ENCODE measurements around the gene DCLK1. TPM values are rescaled to one million over a fixed set of nuclear protein-coding genes. Genes with fewer than 3 reads are reported as not detected.
A peak's percentile ranks its signal among the peaks of the same experiment; 100 is the strongest.

Gene DCLK1
- total RNA-seq, 6 experiments from 2014 or later: 0.07 to 0.12 (median 0.10) TPM; not detected in 2

DNA sequence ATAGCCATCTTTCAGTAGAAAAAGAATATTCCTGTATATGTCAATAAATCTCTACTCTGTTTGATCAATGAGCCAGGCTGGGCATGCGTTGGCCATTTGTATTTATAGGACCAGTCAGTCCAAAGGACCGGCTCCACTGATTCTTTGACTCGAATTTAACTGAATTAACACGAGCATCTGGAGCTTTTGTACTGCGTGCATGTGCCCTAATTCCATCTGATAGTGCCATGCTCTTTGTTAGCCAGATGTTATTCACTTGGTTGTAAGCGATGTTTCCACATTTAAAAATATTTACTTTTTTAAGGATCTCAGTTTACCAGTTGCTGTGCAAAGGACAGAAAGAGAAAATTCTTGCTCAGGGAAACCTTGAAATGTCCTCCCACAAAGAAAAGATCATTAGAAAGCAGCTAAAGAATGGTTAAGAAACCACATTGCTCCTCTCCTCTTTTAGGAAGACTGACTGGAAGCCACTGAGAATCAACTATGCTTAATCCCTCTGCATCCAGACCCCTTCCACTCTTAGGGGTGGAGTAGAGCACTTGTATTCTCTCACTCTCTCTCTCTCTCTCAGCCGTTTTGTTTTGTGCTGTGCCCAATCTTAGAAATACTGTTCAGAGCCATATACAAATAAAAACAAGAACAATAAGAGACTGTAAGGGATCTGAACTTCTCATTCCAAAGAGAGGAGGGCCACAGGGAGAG lies 165.8 kb downstream of the DCLK1 start:
- ATAC-seq (no peak), DNase-seq (no peak)
- no peak overlapping the region for H3K27ac ChIP-seq
- peaks cover 0 to 6% (median 2%) of the 10 kb centered on the region in 4 donors for H3K4me1 ChIP-seq
- TF ChIP-seq CTCF (IDR thresholded peaks at IDR 0.05) (no peak), POLR2A (IDR thresholded peaks at IDR 0.05) (no peak)
- H3K9me3 ChIP-seq: no peaks in the 10 kb centered on the region
- intact Hi-C loops (cut with DNase I): no loop called here
- WGBS (ENCODE audit: insufficient coverage, low coverage, low lambda C conversion rate, missing lambda C conversion rate): 61% methylated on average over 5 of the region's 7 CpGs
- no peaks in the 10 kb centered on the region for H3K36me3 ChIP-seq
- no peaks in the 10 kb centered on the region for H3K27me3 ChIP-seq
- no peak overlapping the region for H3K4me3 ChIP-seq

DNA sequence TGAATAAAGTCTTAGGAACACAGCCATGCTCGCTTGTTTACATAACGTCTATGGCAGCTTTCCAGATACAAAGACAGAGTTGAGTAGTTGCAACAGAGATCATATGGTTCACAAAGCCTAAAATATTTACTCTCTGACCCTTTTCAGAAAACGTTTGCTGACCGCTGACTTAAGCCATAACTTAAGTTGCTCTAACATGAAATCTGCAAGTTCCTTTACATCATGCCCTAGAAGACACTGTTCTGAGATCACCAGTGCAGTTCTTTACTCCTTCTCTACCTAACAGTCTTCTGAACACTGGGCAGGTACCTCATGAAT lies 166.4 kb downstream of the DCLK1 start:
- DNase-seq (no peak), ATAC-seq (peak; percentile 79 to 97 (median 92))
- WGBS (ENCODE audit: insufficient coverage, low coverage, low lambda C conversion rate, missing lambda C conversion rate): 15% methylated on average over 4 of the region's 4 CpGs
- no peaks in the 10 kb centered on the region for H3K27me3 ChIP-seq
- no peak for TF ChIP-seq POLR2A (IDR thresholded peaks at IDR 0.05)
- no peak for TF ChIP-seq CTCF (IDR thresholded peaks at IDR 0.05)
- intact Hi-C loops (cut with DNase I): no loop called here
- peaks cover 0 to 6% (median 2%) of the 10 kb centered on the region in 4 donors for H3K4me1 ChIP-seq
- no peaks in the 10 kb centered on the region for H3K36me3 ChIP-seq
- no peak overlapping the region for H3K4me3 ChIP-seq
- no peak overlapping the region for H3K27ac ChIP-seq
- no peaks in the 10 kb centered on the region for H3K9me3 ChIP-seq

DNA sequence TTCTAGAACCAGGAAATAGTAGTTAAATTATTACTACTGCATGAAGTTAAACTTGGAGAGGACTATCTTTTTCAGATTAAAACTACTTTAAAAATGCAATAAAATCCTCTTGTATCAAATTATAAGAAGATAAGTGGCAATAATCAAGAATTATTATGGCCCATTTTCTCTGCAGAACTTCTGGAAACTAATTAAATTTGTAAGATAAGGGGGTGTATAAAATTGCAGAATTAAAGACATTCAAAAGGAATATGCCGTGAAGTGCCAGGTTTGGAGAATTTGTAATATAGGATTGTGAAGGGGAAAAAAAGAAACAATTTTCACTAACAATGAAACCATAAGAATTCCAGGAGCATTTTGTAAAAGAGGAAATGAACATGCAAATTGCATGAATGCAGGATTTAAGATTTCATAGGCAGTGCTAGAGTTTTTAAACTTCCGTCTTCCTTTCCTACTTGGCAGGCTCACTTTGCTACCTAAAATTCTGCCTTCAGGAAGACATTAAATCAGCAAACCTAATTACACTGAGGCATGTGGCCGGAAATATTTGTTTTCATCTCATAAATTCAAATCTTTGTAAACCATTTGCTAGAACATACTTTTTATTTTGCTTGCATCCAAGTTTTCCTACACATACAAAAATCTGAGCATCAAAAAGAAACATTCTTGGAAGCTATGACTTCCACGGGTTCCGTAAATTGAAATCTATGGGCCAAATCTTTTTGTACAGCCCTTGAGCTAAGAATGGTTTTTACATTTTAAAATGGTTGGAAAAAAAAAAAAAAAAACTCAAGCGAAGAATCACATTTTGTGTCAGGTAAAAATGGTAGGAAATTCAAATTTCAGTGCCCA lies 166.9 kb downstream of the DCLK1 start:
- intact Hi-C loops (cut with DNase I): no loop called here
- H3K4me1 ChIP-seq: peaks cover 0 to 6% (median 2%) of the 10 kb centered on the region in 4 donors
- no peak overlapping the region for H3K27ac ChIP-seq
- ATAC-seq (no peak), DNase-seq (no peak)
- H3K9me3 ChIP-seq: no peaks in the 10 kb centered on the region
- H3K4me3 ChIP-seq: no peak overlapping the region
- no peaks in the 10 kb centered on the region for H3K36me3 ChIP-seq
- TF ChIP-seq CTCF (IDR thresholded peaks at IDR 0.05) (no peak), POLR2A (IDR thresholded peaks at IDR 0.05) (no peak)
- WGBS (ENCODE audit: insufficient coverage, low coverage, low lambda C conversion rate, missing lambda C conversion rate): 53% methylated on average over 6 of the region's 6 CpGs
- no peaks in the 10 kb centered on the region for H3K27me3 ChIP-seq

DNA sequence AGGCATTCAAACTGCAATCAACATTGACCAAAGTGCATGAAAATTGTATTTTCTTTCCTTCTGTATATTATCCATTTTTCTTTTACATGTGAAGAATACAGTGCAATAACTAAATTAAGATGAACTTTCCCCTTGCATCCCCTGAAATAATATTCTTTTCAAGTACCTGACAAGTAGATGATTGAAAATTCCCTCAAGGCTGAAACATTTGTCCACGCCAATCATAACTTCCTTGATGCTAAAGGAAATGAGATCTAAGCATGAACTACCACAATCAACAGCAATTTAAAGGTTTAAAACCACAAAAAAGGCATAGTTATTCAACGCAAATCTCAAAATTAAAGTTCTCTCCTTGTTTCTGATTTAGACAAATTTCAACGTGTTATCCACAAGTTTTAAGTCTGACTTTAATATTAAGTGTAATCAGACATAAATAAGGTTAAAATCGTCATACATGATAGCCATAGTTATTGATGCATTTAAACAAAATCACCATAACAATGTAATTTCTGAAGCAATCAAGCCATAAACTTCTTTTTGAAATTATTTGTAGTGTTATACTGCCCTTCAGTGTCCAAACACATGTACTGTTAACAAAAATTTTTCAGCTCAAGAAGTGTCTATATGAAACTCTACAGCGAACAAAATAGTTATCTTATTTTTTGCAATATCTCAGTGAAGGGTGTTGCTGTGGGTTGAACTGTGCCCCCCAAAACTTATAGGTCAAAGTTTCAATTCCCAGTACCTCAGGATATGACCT lies 169.5 kb downstream of the DCLK1 start:
- no peak overlapping the region for H3K4me3 ChIP-seq
- H3K9me3 ChIP-seq: no peaks in the 10 kb centered on the region
- H3K27me3 ChIP-seq: no peaks in the 10 kb centered on the region
- TF ChIP-seq CTCF (IDR thresholded peaks at IDR 0.05) (peak; percentile 7 to 22 (median 20)), POLR2A (IDR thresholded peaks at IDR 0.05) (no peak)
- 63% methylated on average over 5 of the region's 5 CpGs for WGBS (ENCODE audit: insufficient coverage, low coverage, low lambda C conversion rate, missing lambda C conversion rate)
- H3K36me3 ChIP-seq: no peaks in the 10 kb centered on the region
- H3K27ac ChIP-seq: no peak overlapping the region
- DNase-seq (no peak), ATAC-seq (no peak)
- intact Hi-C loops (cut with DNase I): no loop called here
- H3K4me1 ChIP-seq: peaks cover 0 to 6% (median 2%) of the 10 kb centered on the region in 4 donors

All from right lobe of liver (tissue), 6 donors.